Lower leg skin (tissue), 3 donors: ENCODE results near the gene C8B.

Experiments
- POLR2A ChIP-seq, 2 donors: fragments of 450-650 bp; IDR thresholded peaks; one replicate each; pipeline ENCODE4 v1.6.1; 2016 to 2017; ENCODE audit warnings: antibody characterized with exemption in 2 of 2, mild to moderate bottlenecking in 1 of 2, moderate library complexity in 1 of 2
- TF ChIP-seq, protein P1 (sequence below), 3 donors: fragments of 450-650 bp; IDR thresholded peaks; one replicate each; pipeline ENCODE4 v1.5.1; 2016; ENCODE audit warnings: antibody characterized with exemption in 3 of 3, mild to moderate bottlenecking in 3 of 3, moderate library complexity in 2 of 3

DNA sequence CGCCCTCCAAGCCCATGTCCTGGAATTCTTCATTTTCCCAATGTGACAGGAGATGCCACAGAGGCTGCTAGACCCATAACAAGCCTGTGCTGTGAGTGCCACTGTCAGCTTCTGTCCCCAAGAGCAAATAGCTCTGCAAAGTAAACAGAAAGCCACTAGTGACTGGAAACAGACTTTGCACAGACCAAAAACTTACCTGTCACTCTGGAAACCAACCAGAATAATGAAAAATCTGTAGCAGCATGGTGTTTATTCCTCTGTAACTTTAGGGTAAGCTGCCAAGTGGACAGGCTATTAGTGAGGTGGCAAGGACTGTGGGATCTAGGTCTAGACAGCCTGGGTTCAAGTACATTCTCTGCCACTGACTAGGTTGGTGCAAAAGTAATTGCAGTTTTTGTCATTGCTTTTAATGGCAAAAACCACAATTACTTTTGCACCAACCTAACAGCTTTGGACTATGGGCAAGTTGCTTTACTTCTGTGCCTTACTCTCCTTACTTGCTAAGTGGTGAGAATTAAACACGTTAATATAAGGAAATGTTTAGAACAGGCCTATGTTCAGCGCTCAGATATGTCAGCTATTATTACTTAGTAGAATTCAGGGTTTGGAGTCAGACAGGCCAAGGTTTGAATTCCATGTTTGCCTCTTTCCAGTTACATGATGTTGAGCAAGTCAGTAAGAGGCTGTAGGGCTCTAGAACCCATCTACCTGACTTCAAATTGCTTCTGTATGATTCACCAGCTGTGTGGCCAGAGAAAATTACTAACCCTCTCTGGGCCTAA, at the start of gene C8B:
- TF ChIP-seq, protein P1, sequence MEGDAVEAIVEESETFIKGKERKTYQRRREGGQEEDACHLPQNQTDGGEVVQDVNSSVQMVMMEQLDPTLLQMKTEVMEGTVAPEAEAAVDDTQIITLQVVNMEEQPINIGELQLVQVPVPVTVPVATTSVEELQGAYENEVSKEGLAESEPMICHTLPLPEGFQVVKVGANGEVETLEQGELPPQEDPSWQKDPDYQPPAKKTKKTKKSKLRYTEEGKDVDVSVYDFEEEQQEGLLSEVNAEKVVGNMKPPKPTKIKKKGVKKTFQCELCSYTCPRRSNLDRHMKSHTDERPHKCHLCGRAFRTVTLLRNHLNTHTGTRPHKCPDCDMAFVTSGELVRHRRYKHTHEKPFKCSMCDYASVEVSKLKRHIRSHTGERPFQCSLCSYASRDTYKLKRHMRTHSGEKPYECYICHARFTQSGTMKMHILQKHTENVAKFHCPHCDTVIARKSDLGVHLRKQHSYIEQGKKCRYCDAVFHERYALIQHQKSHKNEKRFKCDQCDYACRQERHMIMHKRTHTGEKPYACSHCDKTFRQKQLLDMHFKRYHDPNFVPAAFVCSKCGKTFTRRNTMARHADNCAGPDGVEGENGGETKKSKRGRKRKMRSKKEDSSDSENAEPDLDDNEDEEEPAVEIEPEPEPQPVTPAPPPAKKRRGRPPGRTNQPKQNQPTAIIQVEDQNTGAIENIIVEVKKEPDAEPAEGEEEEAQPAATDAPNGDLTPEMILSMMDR (IDR thresholded peaks at IDR 0.05), result peak in 1 of 3 donors; percentile 29
- no peak for TF ChIP-seq POLR2A (IDR thresholded peaks at IDR 0.05)
